Panc1 (cell line): ENCODE data around the gene ITPRIP. TPM values are rescaled to one million over a fixed set of nuclear protein-coding genes. Genes with fewer than 3 reads are reported as not detected.

Source experiments
- ATAC-seq: fragments of 200-7000 bp; cut with Tn5 transposase; 2 replicates; pipeline ENCODE4 v1.9.1; 2020; ENCODE audit warnings: mild to moderate bottlenecking, moderate library complexity
- BruUV-seq: library from RNA; stranded (reverse); fragments of 400-500 nt; replicated peaks from 2 replicates; lab custom pipeline; 2021; lab: Mats Ljungman, UMichigan
- CTCF ChIA-PET: fragments of 300-600 bp; sonication (Branson Sonifier 250); formaldehyde crosslinking; loops from one replicate; lab custom pipeline; 2022; ENCODE audit warnings: antibody characterized with exemption; lab: Charles Lee
- POLR2A ChIA-PET: fragments of 300-600 bp; sonication (Branson Sonifier 250); formaldehyde crosslinking; loops from one replicate; lab custom pipeline; 2022; ENCODE audit warnings: antibody characterized with exemption; lab: Charles Lee
- DNase-seq: peaks from one replicate; pipeline ENCODE4 v3.0.0-alpha.2; 2010; ENCODE audit warnings: low read depth, low spot score
- H3K27ac ChIP-seq: 2 replicates; pipeline ENCODE4 v1.5.1; 2011; ENCODE audit warnings: mild to moderate bottlenecking, low read length, inconsistent platforms
- H3K27me3 ChIP-seq: fragments of 200-500 bp; sonication (Bioruptor generic); 2 replicates; pipeline ENCODE4 v1.6.0; 2014; ENCODE audit warnings: low read length, inconsistent platforms; ENCODE audit not compliant: control insufficient read depth, insufficient read depth
- H3K36me3 ChIP-seq: fragments of 200-500 bp; sonication (Bioruptor generic); 2 replicates; pipeline ENCODE4 v1.5.1; 2014; ENCODE audit warnings: inconsistent platforms, mild to moderate bottlenecking, low read length, moderate library complexity; ENCODE audit not compliant: control insufficient read depth, insufficient read depth
- H3K4me1 ChIP-seq: 2 replicates; pipeline ENCODE4 v1.5.1; 2011; ENCODE audit warnings: inconsistent platforms, mild to moderate bottlenecking, low read length, moderate library complexity; ENCODE audit not compliant: control insufficient read depth, insufficient read depth
- H3K4me3 ChIP-seq, 2 experiments: 2 replicates each; pipeline ENCODE4 v1.5.1; 2011 to 2012; ENCODE audit warnings: low read depth in 2 of 2, low read length in 2 of 2, mild to moderate bottlenecking in 2 of 2, inconsistent platforms in 1 of 2, moderate library complexity in 1 of 2
- H3K9me3 ChIP-seq: fragments of 200-500 bp; sonication (Bioruptor generic); 2 replicates; pipeline ENCODE4 v1.5.1; 2014; ENCODE audit warnings: low read depth, mild to moderate bottlenecking, inconsistent platforms, low read length, moderate library complexity; ENCODE audit not compliant: control insufficient read depth, insufficient read depth
- POLR2AphosphoS5 ChIP-seq: IDR thresholded peaks from 2 replicates; pipeline ENCODE4 v1.6.1; 2012; ENCODE audit warnings: mild to moderate bottlenecking, low read depth, low read length, moderate library complexity
- REST ChIP-seq, 2 experiments: IDR thresholded peaks; 2 replicates each; pipeline ENCODE4 v1.6.1; 2011 to 2012; ENCODE audit warnings: low read depth in 2 of 2, control low read depth in 1 of 2, low read length in 1 of 2, mild to moderate bottlenecking in 1 of 2, moderate library complexity in 1 of 2; ENCODE audit not compliant: insufficient read depth in 1 of 2
- SIN3A ChIP-seq: IDR thresholded peaks from 2 replicates; pipeline ENCODE4 v1.6.1; 2012; ENCODE audit warnings: low read depth, mild to moderate bottlenecking, low read length, moderate library complexity, borderline replicate concordance; ENCODE audit not compliant: insufficient read depth
- TCF7L2 ChIP-seq: IDR thresholded peaks from 2 replicates; pipeline ENCODE4 v1.6.1; 2011; ENCODE audit warnings: mild to moderate bottlenecking, low read depth, low read length, inconsistent platforms
- in situ Hi-C: cut with HindIII; loops from 2 replicates; pipeline ENCODE4 v1.10.0; 2016; ENCODE audit warnings: low sequenced_read_pairs, low pct_unique_long_range_greater_than_20kb
- intact Hi-C: fragments of 100-400 bp; cut with micrococcal nuclease; formaldehyde crosslinking; loops from one replicate; pipeline ENCODE4 v1.10.0; 2022; ENCODE audit not compliant: unreplicated experiment
- total RNA-seq: library from RNA; stranded (reverse); gene quantifications from one replicate; pipeline ENCODE4 v1.2.1, GENCODE V29; 2021; ENCODE audit not compliant: unreplicated experiment
- TF ChIP-seq, protein P1 (sequence below): fragments of 450-650 bp; IDR thresholded peaks from 2 replicates; pipeline ENCODE4 v1.5.1; 2017; ENCODE audit warnings: mild to moderate bottlenecking

Gene ITPRIP
- total RNA-seq, 1 experiment from 2014 or later = 55.0 TPM

GRCh38 chr10:104368381-104368780 is 30.1 kb upstream of the ITPRIP start:
- POLR2A ChIA-PET = no interaction called here
- no peak for DNase-seq
- intact Hi-C loops (no loop called here), in situ Hi-C loops (no loop called here)
- H3K4me3 ChIP-seq = no peak overlapping the region
- BruUV-seq = no TSS peak
- CTCF ChIA-PET = no interaction called here
- TF ChIP-seq TCF7L2 = no peak
- TF ChIP-seq SIN3A = no peak
- TF ChIP-seq, protein P1, sequence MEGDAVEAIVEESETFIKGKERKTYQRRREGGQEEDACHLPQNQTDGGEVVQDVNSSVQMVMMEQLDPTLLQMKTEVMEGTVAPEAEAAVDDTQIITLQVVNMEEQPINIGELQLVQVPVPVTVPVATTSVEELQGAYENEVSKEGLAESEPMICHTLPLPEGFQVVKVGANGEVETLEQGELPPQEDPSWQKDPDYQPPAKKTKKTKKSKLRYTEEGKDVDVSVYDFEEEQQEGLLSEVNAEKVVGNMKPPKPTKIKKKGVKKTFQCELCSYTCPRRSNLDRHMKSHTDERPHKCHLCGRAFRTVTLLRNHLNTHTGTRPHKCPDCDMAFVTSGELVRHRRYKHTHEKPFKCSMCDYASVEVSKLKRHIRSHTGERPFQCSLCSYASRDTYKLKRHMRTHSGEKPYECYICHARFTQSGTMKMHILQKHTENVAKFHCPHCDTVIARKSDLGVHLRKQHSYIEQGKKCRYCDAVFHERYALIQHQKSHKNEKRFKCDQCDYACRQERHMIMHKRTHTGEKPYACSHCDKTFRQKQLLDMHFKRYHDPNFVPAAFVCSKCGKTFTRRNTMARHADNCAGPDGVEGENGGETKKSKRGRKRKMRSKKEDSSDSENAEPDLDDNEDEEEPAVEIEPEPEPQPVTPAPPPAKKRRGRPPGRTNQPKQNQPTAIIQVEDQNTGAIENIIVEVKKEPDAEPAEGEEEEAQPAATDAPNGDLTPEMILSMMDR = no peak
- no peak for TF ChIP-seq REST (IDR thresholded peaks at IDR 0.05; ENCODE audit: insufficient read depth in 1 of 2, low read depth in 2 of 2, low read length in 1 of 2)
- no peak for TF ChIP-seq POLR2AphosphoS5
- H3K4me1 ChIP-seq = no peaks in the 10 kb centered on the region
- no peaks in the 10 kb centered on the region for H3K9me3 ChIP-seq
- no peaks in the 10 kb centered on the region for H3K27me3 ChIP-seq
- ATAC-seq = no peak
- H3K27ac ChIP-seq = no peak overlapping the region
- H3K36me3 ChIP-seq = no peaks in the 10 kb centered on the region

DNA sequence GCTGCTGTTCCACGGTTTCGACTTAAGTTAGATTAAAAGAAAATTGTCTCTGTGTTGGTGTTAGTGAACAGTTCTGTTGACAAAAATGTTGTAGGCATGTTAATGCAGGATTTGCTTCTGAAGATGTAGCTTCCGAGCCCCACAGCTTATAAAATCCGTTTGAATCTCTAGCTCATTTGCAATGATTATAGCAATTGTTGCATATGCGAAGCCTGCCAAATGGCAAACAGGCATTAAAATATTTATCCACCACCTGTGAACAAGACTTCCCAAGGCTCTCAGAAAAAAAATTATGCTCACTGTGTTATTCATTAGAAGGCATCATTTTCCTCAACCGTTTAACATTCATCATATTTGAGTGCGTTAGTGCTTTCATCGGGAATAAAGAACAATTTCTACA is 29.6 kb upstream of the ITPRIP start:
- no peaks in the 10 kb centered on the region for H3K9me3 ChIP-seq
- H3K27me3 ChIP-seq = no peaks in the 10 kb centered on the region
- no peaks in the 10 kb centered on the region for H3K4me1 ChIP-seq
- no peak overlapping the region for H3K27ac ChIP-seq
- DNase-seq = no peak
- in situ Hi-C loops (no loop called here), intact Hi-C loops (no loop called here)
- H3K4me3 ChIP-seq = no peak overlapping the region
- ChIA-PET CTCF (no interaction called here), POLR2A (no interaction called here)
- no TSS peak for BruUV-seq
- H3K36me3 ChIP-seq = no peaks in the 10 kb centered on the region
- no peak for ATAC-seq
- TF ChIP-seq REST (IDR thresholded peaks at IDR 0.05; ENCODE audit: insufficient read depth in 1 of 2, low read depth in 2 of 2, low read length in 1 of 2) = no peak
